Activated CD4-positive, alpha-beta T cell treated with anti-CD3 and anti-CD28 coated beads for 36 hours (primary cell): ENCODE results near the gene ICAM2. TPM values are rescaled to one million over a fixed set of nuclear protein-coding genes. Genes with fewer than 3 reads are reported as not detected.

Experiments used
- ATAC-seq: fragments of 200-7000 bp; cut with Tn5 transposase; one replicate; pipeline ENCODE4 v1.10.0; 2021; ENCODE audit warnings: mild to moderate bottlenecking, moderate library complexity
- CTCF ChIA-PET: fragments of 350-600 bp; sonication (Branson Sonifier 250); formaldehyde crosslinking; loops from one replicate; lab custom pipeline; 2021; ENCODE audit warnings: antibody characterized with exemption; lab: Charles Lee
- POLR2A ChIA-PET: fragments of 350-600 bp; sonication (Branson Sonifier 250); formaldehyde crosslinking; loops from one replicate; lab custom pipeline; 2021; ENCODE audit warnings: antibody characterized with exemption, inconsistent platforms; lab: Charles Lee
- DNase-seq: peaks from one replicate; pipeline ENCODE4 v3.0.0-alpha.2; 2020
- H3K27ac Mint-ChIP-seq: one replicate; pipeline ENCODE4 v1.8.0; 2021; ENCODE audit warnings: mixed read lengths
- H3K27me3 Mint-ChIP-seq: one replicate; pipeline ENCODE4 v1.8.0; 2021; ENCODE audit warnings: mixed read lengths
- H3K36me3 Mint-ChIP-seq: one replicate; pipeline ENCODE4 v1.8.0; 2021; ENCODE audit warnings: low read depth, mixed read lengths
- H3K4me1 Mint-ChIP-seq: one replicate; pipeline ENCODE4 v1.8.0; 2021; ENCODE audit warnings: mixed read lengths
- H3K4me3 Mint-ChIP-seq: one replicate; pipeline ENCODE4 v1.8.0; 2021; ENCODE audit warnings: mild to moderate bottlenecking, moderate library complexity, mixed read lengths
- H3K9me3 Mint-ChIP-seq: one replicate; pipeline ENCODE4 v1.8.0; 2021; ENCODE audit warnings: low read depth, mixed read lengths
- intact Hi-C, 2 experiments: fragments of 100-400 bp; cut with DNase I in 1 of 2; cut with micrococcal nuclease in 1 of 2; formaldehyde crosslinking; loops; one replicate each; pipeline versions ENCODE4 v1.14.2 to v1.15.1; 2022 to 2024; cut with DNase I, micrococcal nuclease
- total RNA-seq, 2 experiments: library from RNA; stranded (reverse); gene quantifications; one replicate each; pipeline ENCODE4 v1.2.3, GENCODE V29; 2021

Gene ICAM2
- total RNA-seq, 2 experiments from 2014 or later = 46.6 to 49.0 TPM

- ChIA-PET CTCF (interaction anchor here (1.4 to 1.5 kb wide), 2 partner anchors 14 to 278 kb away, joined by 3 to 4 read pairs; no protein-coding TSS in a partner anchor), POLR2A (no interaction called here)
- peaks cover 9% of the 10 kb centered on the region for H3K36me3 Mint-ChIP-seq
- intact Hi-C loops = no loop called here
- H3K9me3 Mint-ChIP-seq = no peaks in the 10 kb centered on the region
- DNase-seq = peak; percentile 0
- H3K4me3 Mint-ChIP-seq = no peak overlapping the region
- ATAC-seq = no peak
- no peak overlapping the region for H3K27ac Mint-ChIP-seq
- H3K4me1 Mint-ChIP-seq = peaks cover 29% of the 10 kb centered on the region
- H3K27me3 Mint-ChIP-seq = no peaks in the 10 kb centered on the region
Observed at GRCh38 chr17:64004218-64004770, 16.1 kb downstream of the ICAM2 start.

- H3K4me1 Mint-ChIP-seq = peaks cover 27% of the 10 kb centered on the region
- no peak for ATAC-seq
- DNase-seq = no peak
- peaks cover 9% of the 10 kb centered on the region for H3K36me3 Mint-ChIP-seq
- no peaks in the 10 kb centered on the region for H3K9me3 Mint-ChIP-seq
- intact Hi-C loops = no loop called here
- POLR2A ChIA-PET = no interaction called here
- CTCF ChIA-PET = interaction anchor here (1.4 kb wide), 1 partner anchor 13 kb away, joined by 4 read pairs; no protein-coding TSS in a partner anchor
- H3K4me3 Mint-ChIP-seq = no peak overlapping the region
- no peaks in the 10 kb centered on the region for H3K27me3 Mint-ChIP-seq
- peak overlapping the region; percentile 10 for H3K27ac Mint-ChIP-seq
Observed at GRCh38 chr17:64003526-64004121, 16.8 kb downstream of the ICAM2 start.

DNA sequence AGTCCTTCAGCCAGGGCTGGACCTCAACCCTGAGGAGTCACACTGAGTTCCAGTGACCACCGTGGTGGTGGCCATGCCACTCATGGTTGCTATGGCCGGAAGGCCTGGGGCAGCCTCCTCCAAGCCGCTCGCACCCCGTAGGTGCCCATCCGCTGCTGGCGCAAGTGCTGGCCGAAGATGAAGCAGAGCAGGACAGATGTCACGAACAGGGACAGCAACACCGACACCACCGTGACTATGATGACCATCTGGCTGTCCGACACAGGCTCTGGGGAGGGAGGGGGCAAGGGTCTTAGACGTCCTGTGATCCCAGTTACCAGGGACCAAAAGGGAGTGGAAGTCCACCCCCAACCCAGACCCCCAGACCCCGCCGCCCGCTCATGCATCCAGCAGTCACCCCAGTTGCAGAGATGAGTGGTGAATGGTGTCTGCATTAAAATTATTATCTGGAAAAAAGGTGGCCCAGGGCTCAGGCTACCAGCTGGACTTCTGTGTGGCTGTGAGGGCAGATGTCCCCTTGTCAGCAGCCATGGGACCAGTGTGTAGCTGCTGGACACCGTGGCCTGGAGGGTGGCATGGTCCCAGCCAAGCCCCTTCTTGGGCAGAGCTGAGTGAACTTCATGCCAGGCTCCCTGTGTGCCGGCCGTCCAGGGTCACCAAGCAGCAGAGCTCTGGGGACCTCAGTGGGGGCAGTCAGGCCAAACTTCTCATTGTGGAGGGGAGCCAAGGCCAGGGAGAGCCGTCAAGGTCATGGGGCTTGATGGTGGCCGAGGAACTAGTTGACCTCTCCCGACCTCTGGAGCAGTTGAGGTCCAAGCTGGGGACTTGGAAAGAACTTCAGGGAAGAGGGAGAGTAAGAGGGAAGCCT is 17.5 kb downstream of the ICAM2 start:
- Mint-ChIP-seq H3K27ac (no peak overlapping the region), H3K4me1 (peaks cover 23% of the 10 kb centered on the region), H3K9me3 (no peaks in the 10 kb centered on the region), H3K4me3 (no peak overlapping the region), H3K36me3 (peaks cover 7% of the 10 kb centered on the region), H3K27me3 (no peaks in the 10 kb centered on the region)
- intact Hi-C loops = no loop called here
- ChIA-PET CTCF (interaction anchor here (0.5 to 1.1 kb wide), 2 partner anchors 15 to 416 kb away, joined by 3 to 4 read pairs; no protein-coding TSS in a partner anchor), POLR2A (no interaction called here)
- DNase-seq (no peak), ATAC-seq (no peak)

DNA sequence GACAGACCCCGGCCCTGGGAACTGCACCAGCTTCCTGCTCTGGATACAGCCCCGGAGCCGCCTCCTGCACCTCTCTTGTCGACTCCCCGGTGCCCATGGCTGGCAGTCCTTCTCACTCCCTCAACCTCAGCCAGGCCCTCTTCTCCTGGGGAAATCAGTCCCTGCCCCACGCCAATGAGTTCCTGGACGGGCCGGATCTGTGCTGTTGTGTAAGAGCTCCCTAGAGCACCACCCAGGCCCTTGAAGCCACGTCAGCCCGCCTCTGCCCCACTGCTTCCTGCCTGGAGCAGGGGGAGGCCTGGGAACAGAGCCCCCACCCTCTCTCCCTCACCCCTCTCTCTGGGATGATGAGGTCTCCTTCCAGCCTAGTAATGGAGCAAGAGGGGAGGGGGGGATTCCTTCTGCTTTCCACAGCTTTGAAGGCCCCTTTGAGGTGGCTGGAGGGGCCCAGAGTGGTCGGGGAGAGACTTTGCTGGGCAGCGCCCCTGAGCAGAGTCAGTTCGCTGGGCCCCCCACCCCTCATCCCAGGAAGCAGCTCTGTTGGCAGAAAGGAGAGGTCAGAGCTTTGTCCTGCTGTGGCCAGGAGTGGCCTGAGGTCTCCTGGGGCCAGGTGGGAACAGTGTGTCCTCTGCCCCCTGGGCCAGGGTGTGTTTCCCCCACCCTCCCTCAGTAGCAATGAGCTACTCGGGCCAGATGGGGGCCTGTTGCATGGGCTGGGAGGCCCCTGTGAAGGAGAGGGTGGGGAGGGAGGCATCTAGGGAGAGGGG is 18.5 kb downstream of the ICAM2 start:
- no peaks in the 10 kb centered on the region for H3K27me3 Mint-ChIP-seq
- H3K4me3 Mint-ChIP-seq = no peak overlapping the region
- intact Hi-C loops = no loop called here
- peaks cover 6% of the 10 kb centered on the region for H3K36me3 Mint-ChIP-seq
- DNase-seq (no peak), ATAC-seq (no peak)
- H3K9me3 Mint-ChIP-seq = no peaks in the 10 kb centered on the region
- H3K4me1 Mint-ChIP-seq = peaks cover 22% of the 10 kb centered on the region
- ChIA-PET POLR2A (no interaction called here), CTCF (interaction anchor here (0.5 to 1.1 kb wide), 3 partner anchors 11 to 417 kb away, joined by 3 to 4 read pairs (median 3); no protein-coding TSS in a partner anchor)
- H3K27ac Mint-ChIP-seq = no peak overlapping the region

DNA sequence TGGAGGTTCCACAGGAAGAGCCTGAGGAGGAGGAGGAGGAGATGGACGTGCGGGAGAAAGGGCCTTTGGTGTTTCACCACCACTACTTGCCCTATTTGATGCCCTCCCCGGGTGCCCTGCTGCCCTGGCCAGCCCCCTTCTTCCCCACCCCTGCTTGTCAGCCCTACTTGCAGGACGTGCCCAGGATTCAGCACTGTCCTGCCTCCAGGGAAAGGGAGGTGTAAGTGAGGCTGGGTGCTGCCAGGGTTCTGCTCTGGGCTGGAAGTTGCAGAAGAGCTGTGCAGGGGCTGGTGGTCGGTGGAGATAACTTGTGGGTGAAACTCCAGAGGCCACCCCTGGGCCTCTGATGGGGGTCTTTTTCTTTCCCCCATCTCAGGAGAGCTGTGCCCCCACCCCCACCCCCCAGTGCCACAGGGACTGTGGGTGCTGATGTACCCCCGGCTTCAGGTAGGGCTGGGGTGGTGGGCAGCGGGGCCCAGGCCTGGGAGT is 19.3 kb downstream of the ICAM2 start:
- peaks cover 6% of the 10 kb centered on the region for H3K36me3 Mint-ChIP-seq
- POLR2A ChIA-PET = no interaction called here

DNA sequence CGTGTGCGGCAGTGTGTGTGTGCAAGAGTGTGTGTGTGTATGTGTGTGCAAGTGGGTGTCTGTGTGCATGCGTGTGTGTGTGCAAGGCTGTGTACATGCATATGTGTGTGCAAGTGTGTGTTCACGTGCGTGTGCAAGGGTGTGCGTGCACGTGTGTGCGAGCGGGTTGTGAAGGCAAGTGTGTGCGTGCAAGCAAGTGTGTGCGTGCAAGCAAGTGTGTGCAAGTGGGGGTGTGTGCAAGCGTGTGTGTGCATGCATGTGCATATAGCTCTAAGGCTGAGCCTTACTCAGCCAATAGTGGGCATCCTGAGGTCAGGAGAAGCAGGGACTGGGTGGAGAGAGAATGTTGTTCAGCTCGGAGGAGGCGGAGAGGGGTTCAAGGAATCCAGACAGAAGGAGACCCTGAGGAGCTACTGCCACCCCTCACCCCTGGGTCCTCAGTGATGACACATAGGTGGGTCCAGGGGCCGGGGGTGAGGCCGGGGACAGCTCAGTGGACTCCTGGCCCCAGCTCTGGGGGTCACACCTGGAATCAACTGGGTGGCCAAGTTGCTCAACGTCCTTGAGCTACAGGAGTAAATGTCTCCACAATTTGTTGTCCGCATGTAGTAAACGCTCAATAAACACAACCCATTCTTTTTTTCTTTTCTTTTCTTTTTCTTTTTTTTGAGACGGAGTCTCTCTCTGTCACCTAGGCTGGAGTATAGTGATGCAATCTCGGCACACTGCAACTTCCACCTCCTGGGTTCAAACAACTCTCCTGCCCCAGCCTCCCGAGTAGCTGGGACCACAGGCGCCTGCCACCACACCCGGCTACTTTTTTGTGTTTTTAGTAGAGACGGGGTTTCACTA is 20.5 kb downstream of the ICAM2 start:
- ChIA-PET POLR2A (no interaction called here), CTCF (interaction anchor here (0.8 to 8.0 kb wide), 4 partner anchors 13 to 25 kb away, joined by 4 to 37 read pairs (median 5); no protein-coding TSS in a partner anchor)
- intact Hi-C loops = loop anchor here (2.0 kb wide), 2 partner anchors 21 to 81 kb away; partner anchors contain the start of genes GH1 (in 1 of the 2) and ICAM2 (in 1 of the 2)
- no peak for DNase-seq
- Mint-ChIP-seq H3K27me3 (no peaks in the 10 kb centered on the region), H3K9me3 (no peaks in the 10 kb centered on the region), H3K36me3 (peaks cover 6% of the 10 kb centered on the region), H3K4me3 (peak overlapping the region; percentile 80), H3K27ac (no peak overlapping the region), H3K4me1 (peaks cover 20% of the 10 kb centered on the region)
- ATAC-seq = no peak

More for the DNA sequence above, 19.3 kb downstream of the ICAM2 start:
- Mint-ChIP-seq H3K4me1 (peaks cover 20% of the 10 kb centered on the region), H3K9me3 (no peaks in the 10 kb centered on the region), H3K4me3 (no peak overlapping the region), H3K27ac (no peak overlapping the region), H3K27me3 (no peaks in the 10 kb centered on the region)
- intact Hi-C loops = no loop called here
- no peak for ATAC-seq
- DNase-seq = no peak
- CTCF ChIA-PET = interaction anchor here (0.6 to 0.8 kb wide), 2 partner anchors 14 to 82 kb away, joined by 3 to 4 read pairs; no protein-coding TSS in a partner anchor

DNA sequence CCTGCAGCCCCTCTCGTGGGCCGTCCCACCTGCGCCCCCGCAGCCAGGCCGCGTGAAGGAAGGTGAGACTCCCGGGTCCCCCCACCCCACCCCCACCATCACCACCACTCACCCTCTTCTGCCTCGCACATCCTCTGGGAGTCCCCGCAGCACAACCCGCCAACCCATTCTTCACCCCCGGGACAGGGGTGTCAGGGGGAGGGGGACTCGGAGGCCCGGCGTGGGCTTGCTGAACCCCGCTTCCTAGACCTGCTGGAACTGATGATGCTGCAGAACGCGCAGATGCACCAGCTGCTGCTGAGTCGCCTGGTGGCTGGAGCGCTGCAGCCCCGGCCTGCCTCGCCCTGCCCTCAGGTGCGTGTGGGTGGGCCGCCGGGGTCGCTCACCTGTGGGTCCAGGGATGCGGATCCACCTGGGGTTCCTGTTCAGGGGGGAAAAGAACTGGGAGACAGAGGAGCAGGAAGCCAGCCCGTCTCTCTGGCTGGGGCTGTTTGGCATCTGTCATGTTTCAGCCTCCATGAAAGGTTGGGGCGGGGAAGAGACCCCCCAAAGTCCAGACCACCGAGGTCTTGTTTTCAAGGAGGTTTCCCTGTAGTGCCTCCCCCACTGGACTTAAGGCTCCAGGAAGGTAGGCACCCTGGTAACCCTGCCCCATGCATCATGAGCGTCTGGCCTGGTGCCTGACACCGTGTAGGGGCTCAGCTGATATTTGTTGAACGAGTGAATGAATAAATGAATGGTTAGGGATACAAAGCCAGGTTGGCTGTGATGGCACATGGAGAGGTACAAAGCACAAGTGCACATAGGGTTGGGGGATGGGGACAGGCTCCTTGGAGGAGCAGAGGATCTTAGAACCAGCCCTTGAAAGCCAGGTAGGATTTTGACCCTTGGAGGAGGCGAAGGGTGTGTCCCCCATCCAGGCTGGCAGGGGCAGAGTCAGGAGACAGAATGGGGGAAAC is 21.4 kb downstream of the ICAM2 start:
- peak overlapping the region; percentile 31 for H3K27ac Mint-ChIP-seq
- no peaks in the 10 kb centered on the region for H3K27me3 Mint-ChIP-seq
- intact Hi-C loops = loop anchor here (1.0 to 2.0 kb wide), 4 partner anchors 14 to 80 kb away; partner anchors contain the start of genes GH1 (in 1 of the 2) and ICAM2 (in 1 of the 2)
- peak overlapping the region; percentile 80 for H3K4me3 Mint-ChIP-seq
- ChIA-PET CTCF (interaction anchor here (1.0 to 8.0 kb wide), 4 partner anchors 13 to 31 kb away, joined by 3 to 37 read pairs (median 5); no protein-coding TSS in a partner anchor), POLR2A (no interaction called here)
- peak; percentile 60 for DNase-seq
- peaks cover 6% of the 10 kb centered on the region for H3K36me3 Mint-ChIP-seq
- ATAC-seq = peak; percentile 52
- no peaks in the 10 kb centered on the region for H3K9me3 Mint-ChIP-seq
- H3K4me1 Mint-ChIP-seq = peaks cover 23% of the 10 kb centered on the region

- Mint-ChIP-seq H3K27me3 (no peaks in the 10 kb centered on the region), H3K9me3 (no peaks in the 10 kb centered on the region), H3K27ac (peak within 1 kb of the TSS; percentile 31), H3K4me3 (peak within 1 kb of the TSS; percentile 80), H3K36me3 (peaks cover under 1% of the 10 kb centered on the region), H3K4me1 (peaks cover 30% of the 10 kb centered on the region)
- DNase-seq = peak; percentile 84
- POLR2A ChIA-PET = interaction anchor here (0.6 kb wide), 2 partner anchors 11 to 146 kb away, joined by 3 to 5 read pairs; no protein-coding TSS in a partner anchor
- CTCF ChIA-PET = interaction anchor here (1.2 to 8.0 kb wide), 4 partner anchors 15 to 86 kb away, joined by 3 to 37 read pairs (median 4); no protein-coding TSS in a partner anchor
- intact Hi-C loops = loop anchor here (1.0 to 2.0 kb wide), 4 partner anchors 13 to 79 kb away; partner anchors contain the start of genes GH1 (in 1 of the 2) and ICAM2 (in 1 of the 2)
- ATAC-seq = peak; percentile 76
Observed at GRCh38 chr17:63998050-63998720, 22.2 kb downstream of the ICAM2 start, which contains the start of gene PRR29. PRR29 (plus strand) TSS chr17:63998351; CDS start chr17:63998365, 14 bp downstream.
